Liver (tissue), 9 donors: Measurements from ENCODE around the gene DLL4. TPM values are rescaled to one million over a fixed set of nuclear protein-coding genes. Genes with fewer than 3 reads are reported as not detected.

ENCODE experiments used
- DNase-seq: peaks from one replicate; pipeline ENCODE4 v3.0.0-alpha.2; 2017; ENCODE audit warnings: low spot score
- H3K27ac ChIP-seq, 2 donors: one replicate each; pipeline ENCODE4 v1.7.0; 2013; ENCODE audit warnings: inconsistent platforms in 2 of 2, low read length in 2 of 2, control low read depth in 1 of 2, low read depth in 1 of 2, mild to moderate bottlenecking in 1 of 2
- H3K27me3 ChIP-seq, 4 donors: one replicate each; pipeline versions ENCODE4 v1.6.1 to v1.7.0; 2013; ENCODE audit warnings: low read length in 3 of 4, inconsistent platforms in 1 of 4, mild to moderate bottlenecking in 1 of 4, moderate library complexity in 1 of 4; ENCODE audit not compliant: control insufficient read depth in 4 of 4, insufficient read depth in 4 of 4
- H3K36me3 ChIP-seq, 4 donors: one replicate each; pipeline versions ENCODE4 v1.6.1 to v1.7.0; 2013; ENCODE audit warnings: low read length in 3 of 4, mild to moderate bottlenecking in 3 of 4, low read depth in 1 of 4, moderate library complexity in 1 of 4; ENCODE audit not compliant: control insufficient read depth in 4 of 4, insufficient read depth in 3 of 4
- H3K4me1 ChIP-seq, 4 donors: one replicate each; pipeline versions ENCODE4 v1.6.1 to v1.7.0; 2013; ENCODE audit warnings: low read length in 3 of 4, mild to moderate bottlenecking in 3 of 4, moderate library complexity in 1 of 4; ENCODE audit not compliant: control insufficient read depth in 4 of 4, insufficient read depth in 4 of 4
- H3K4me3 ChIP-seq, 3 donors: one replicate each; pipeline versions ENCODE4 v1.6.1 to v1.7.0; 2013; ENCODE audit warnings: low read length in 3 of 3, control low read depth in 1 of 3, low read depth in 1 of 3, mild to moderate bottlenecking in 1 of 3
- H3K9ac ChIP-seq, 2 donors: one replicate each; pipeline ENCODE4 v1.7.0; 2013; ENCODE audit warnings: low read length in 2 of 2, mild to moderate bottlenecking in 2 of 2, moderate library complexity in 2 of 2, control low read depth in 1 of 2, low read depth in 1 of 2
- H3K9me3 ChIP-seq, 4 donors: one replicate each; pipeline versions ENCODE4 v1.6.1 to v1.7.0; 2013; ENCODE audit warnings: low read length in 3 of 4; ENCODE audit not compliant: control insufficient read depth in 4 of 4
- FOXA1 ChIP-seq: IDR thresholded peaks from 2 replicates; pipeline ENCODE4 v1.6.1; 2016; ENCODE audit warnings: antibody characterized with exemption
- HNF4A ChIP-seq, 2 donors: conservative IDR thresholded peaks; 2 replicates each; pipeline ENCODE4 v1.6.1; 2016; ENCODE audit warnings: antibody characterized with exemption in 2 of 2, mild to moderate bottlenecking in 2 of 2
- JUND ChIP-seq, 2 donors: IDR thresholded peaks; 2 replicates each; pipeline ENCODE4 v1.6.1; 2016; ENCODE audit warnings: antibody characterized with exemption in 2 of 2
- NR2F2 ChIP-seq: IDR thresholded peaks from 2 replicates; pipeline ENCODE4 v1.6.1; 2016; ENCODE audit warnings: antibody characterized with exemption
- RAD21 ChIP-seq, 2 donors: IDR thresholded peaks; 2 replicates each; pipeline ENCODE4 v1.6.1; 2016; ENCODE audit warnings: antibody characterized with exemption in 2 of 2, mild to moderate bottlenecking in 2 of 2
- REST ChIP-seq: IDR thresholded peaks from 2 replicates; pipeline ENCODE4 v1.6.1; 2016; ENCODE audit warnings: antibody characterized with exemption, mild to moderate bottlenecking
- TAF1 ChIP-seq: conservative IDR thresholded peaks from 2 replicates; pipeline ENCODE4 v1.6.1; 2016; ENCODE audit warnings: antibody characterized with exemption, mild to moderate bottlenecking
- ZBTB33 ChIP-seq: IDR thresholded peaks from 2 replicates; pipeline ENCODE4 v1.6.1; 2016; ENCODE audit warnings: antibody characterized with exemption
- WGBS: extraction: QIAGEN DNeasy Blood & Tissue Kit; methylation state at CpG from one replicate; pipeline ENCODE4 v1.1.7; 2013; 5-methylcytosine and 5-hydroxymethylcytosine counted together
- polyA plus RNA-seq, 2 donors: library from polyadenylated mRNA; stranded (reverse) in 1 of 2; unstranded in 1 of 2; fragments of 200-250 nt in 1 of 2; fragments of >200 nt in 1 of 2; fragmentation: Nextera tagmentation in 1 of 2; extraction: Ambion mirVana in 1 of 2; gene quantifications; one replicate each; pipeline versions ENCODE4 v1.2.1 to v1.2.3, GENCODE V29; 2013 to 2015
- total RNA-seq, 2 donors: library from RNA; depleted of rRNA; stranded (reverse); fragments of >200 nt; gene quantifications; one replicate each; pipeline ENCODE4 v1.2.3, GENCODE V29; 2014
- donor health status: healthy.
- donor health status: healthy.
- donor health status: healthy.
- donor health status: healthy.
- donor health status: healthy.

DLL4 gene
- total and polyA plus RNA-seq, 4 donors: 2.1 to 3.8 (median 3.0) TPM

DNA sequence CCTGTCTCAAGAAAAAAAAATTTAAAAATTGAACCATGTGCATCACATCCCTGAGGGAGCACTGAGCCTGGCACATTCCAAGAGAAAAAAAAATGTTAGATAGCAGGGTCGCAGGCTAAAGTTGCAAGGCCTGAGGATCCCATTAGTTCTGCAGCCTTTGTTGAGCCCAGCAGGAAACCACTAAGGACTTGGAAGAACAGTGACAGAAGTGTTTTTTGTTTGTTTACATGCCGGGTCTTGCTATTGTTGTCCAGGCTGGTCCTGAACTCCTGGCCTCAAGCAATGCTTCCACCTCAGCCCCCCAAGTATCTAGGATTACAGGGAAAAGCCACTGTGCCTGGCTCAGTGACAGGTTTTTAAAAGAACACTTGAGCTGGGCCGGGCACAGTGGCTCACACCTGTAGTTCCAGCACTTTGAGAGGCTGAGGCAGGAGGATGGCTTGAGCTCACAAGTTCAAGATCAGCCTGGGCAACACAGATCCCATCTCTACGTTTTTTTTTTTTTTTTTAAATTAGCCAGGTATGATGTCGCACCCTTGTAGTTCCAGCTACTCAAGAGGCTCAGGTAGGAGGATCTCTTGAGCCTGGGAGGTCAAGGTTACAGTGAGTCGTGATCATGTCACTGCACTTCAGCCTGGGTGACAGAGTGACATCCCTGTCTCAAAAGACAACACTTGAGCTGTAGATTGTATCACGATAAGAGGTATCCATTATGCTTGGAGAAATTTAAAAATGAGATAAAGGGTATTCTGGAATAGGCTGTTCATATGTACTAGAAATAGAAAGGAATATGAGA lies 39.3 kb downstream of the DLL4 start:
- WGBS: 79% methylated on average over 7 of the region's 7 CpGs
- no peak for DNase-seq
- H3K4me3 ChIP-seq: no peak overlapping the region
- no peaks in the 10 kb centered on the region for H3K27me3 ChIP-seq
- H3K9ac ChIP-seq: no peak overlapping the region
- H3K4me1 ChIP-seq: peaks cover 5 to 8% (median 6%) of the 10 kb centered on the region in 4 donors
- no peak overlapping the region for H3K27ac ChIP-seq
- TF ChIP-seq TAF1 (no peak), ZBTB33 (no peak), REST (no peak), FOXA1 (no peak)
- no peaks in the 10 kb centered on the region for H3K9me3 ChIP-seq
- no peaks in the 10 kb centered on the region for H3K36me3 ChIP-seq

DNA sequence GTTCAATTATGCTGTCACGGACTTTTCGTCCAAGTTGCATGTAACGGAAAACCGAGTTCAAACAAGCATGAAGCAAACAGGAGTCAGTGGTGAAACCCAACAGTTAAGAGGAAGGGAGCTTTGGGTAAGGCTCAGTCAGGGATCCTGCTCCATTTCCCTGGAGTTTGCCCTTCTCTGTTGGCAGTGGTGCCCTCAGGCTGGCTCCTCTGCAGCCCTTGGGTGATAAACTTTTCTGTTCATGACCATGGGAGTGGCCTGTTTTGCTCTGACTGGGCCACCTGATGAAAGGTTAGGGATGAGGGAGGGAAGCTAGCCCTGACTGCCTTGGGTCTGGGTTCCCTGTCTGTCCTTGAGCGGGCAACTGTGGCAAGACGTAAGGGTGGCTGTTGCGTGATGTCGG lies 40.2 kb downstream of the DLL4 start:
- 84% methylated on average over 8 of the region's 8 CpGs for WGBS
- peaks cover 5 to 8% (median 6%) of the 10 kb centered on the region in 4 donors for H3K4me1 ChIP-seq
- H3K9me3 ChIP-seq: no peaks in the 10 kb centered on the region
- H3K36me3 ChIP-seq: no peaks in the 10 kb centered on the region
- H3K27me3 ChIP-seq: no peaks in the 10 kb centered on the region
- no peak overlapping the region for H3K27ac ChIP-seq
- no peak for DNase-seq
- H3K4me3 ChIP-seq: no peak overlapping the region
- no peak overlapping the region for H3K9ac ChIP-seq
- no peak for TF ChIP-seq JUND (IDR thresholded peaks at IDR 0.05)
- peak in 1 of 2 donors; percentile 14 for TF ChIP-seq HNF4A (conservative IDR thresholded peaks at IDR 0.05)

- no peak overlapping the region for H3K9ac ChIP-seq
- peaks cover 2 to 40% (median 27%) of the 10 kb centered on the region in 4 donors for H3K36me3 ChIP-seq
- WGBS: 54% methylated on average over 4 of the region's 4 CpGs
- TF ChIP-seq RAD21 (IDR thresholded peaks at IDR 0.05): peak; percentile 18 to 24
- no peak for TF ChIP-seq NR2F2
- H3K27ac ChIP-seq: no peak overlapping the region
- no peaks in the 10 kb centered on the region for H3K4me1 ChIP-seq
- no peaks in the 10 kb centered on the region for H3K27me3 ChIP-seq
- DNase-seq: no peak
- no peaks in the 10 kb centered on the region for H3K9me3 ChIP-seq
- no peak overlapping the region for H3K4me3 ChIP-seq
These were observed 45.7 kb downstream of the DLL4 start for GRCh38 chr15:40974879-40975278.
